ENCODE measurements around the gene PARP2. TPM values are rescaled to one million over a fixed set of nuclear protein-coding genes. Genes with fewer than 3 reads are reported as not detected.

PARP2 gene
- polyA plus RNA-seq, 1 experiment = 8.2 TPM

- no peak for TF ChIP-seq CTCF (IDR thresholded peaks at IDR 0.05; ENCODE audit: insufficient read depth, low read depth, low read length)
Observed at GRCh38 chr14:20383636-20384035, 40.2 kb downstream of the PARP2 start.

GRCh38 chr14:20384321-20384720 is 40.9 kb downstream of the PARP2 start:
- TF ChIP-seq CTCF (IDR thresholded peaks at IDR 0.05; ENCODE audit: insufficient read depth, low read depth, low read length) = no peak
- no peak overlapping the region for H3K4me3 ChIP-seq (ENCODE audit: low read depth, low read length)
- POLR2A ChIA-PET = no interaction called here
- CTCF ChIA-PET = interaction anchor here (1.6 kb wide), 1 partner anchor 10 kb away, joined by 5 read pairs; no protein-coding TSS in a partner anchor
- no peak for DNase-seq (ENCODE audit: low read depth)
- H3K27me3 ChIP-seq (ENCODE audit: control insufficient read depth, insufficient read depth, low read length) = no peaks in the 10 kb centered on the region
- H3K36me3 ChIP-seq (ENCODE audit: control insufficient read depth, insufficient read depth, low read length) = peaks cover 56% of the 10 kb centered on the region

More at GRCh38 chr14:20383636-20384035, 40.2 kb downstream of the PARP2 start:
- Histone ChIP-seq H3K4me3 (ENCODE audit: low read depth, low read length) (no peak overlapping the region), H3K36me3 (ENCODE audit: control insufficient read depth, insufficient read depth, low read length) (peaks cover 61% of the 10 kb centered on the region), H3K27me3 (ENCODE audit: control insufficient read depth, insufficient read depth, low read length) (no peaks in the 10 kb centered on the region)
- DNase-seq (ENCODE audit: low read depth) = no peak
- CTCF ChIA-PET = interaction anchor here (1.6 kb wide), 1 partner anchor 10 kb away, joined by 5 read pairs; no protein-coding TSS in a partner anchor
- POLR2A ChIA-PET = no interaction called here

GRCh38 chr14:20384886-20385285 is 41.5 kb downstream of the PARP2 start:
- Histone ChIP-seq H3K27me3 (ENCODE audit: control insufficient read depth, insufficient read depth, low read length) (no peaks in the 10 kb centered on the region), H3K4me3 (ENCODE audit: low read depth, low read length) (no peak overlapping the region), H3K36me3 (ENCODE audit: control insufficient read depth, insufficient read depth, low read length) (peaks cover 52% of the 10 kb centered on the region)
- no peak for DNase-seq (ENCODE audit: low read depth)
- POLR2A ChIA-PET = no interaction called here
- CTCF ChIA-PET = interaction anchor here (1.6 kb wide), 1 partner anchor 11 kb away, joined by 5 read pairs; no protein-coding TSS in a partner anchor
- TF ChIP-seq CTCF (IDR thresholded peaks at IDR 0.05; ENCODE audit: insufficient read depth, low read depth, low read length) = no peak

- no peaks in the 10 kb centered on the region for H3K27me3 ChIP-seq (ENCODE audit: control insufficient read depth, insufficient read depth, low read length)
- POLR2A ChIA-PET = no interaction called here
- H3K4me3 ChIP-seq (ENCODE audit: low read depth, low read length) = no peak overlapping the region
- H3K36me3 ChIP-seq (ENCODE audit: control insufficient read depth, insufficient read depth, low read length) = peaks cover 50% of the 10 kb centered on the region
- no peak for DNase-seq (ENCODE audit: low read depth)
- no peak for TF ChIP-seq CTCF (IDR thresholded peaks at IDR 0.05; ENCODE audit: insufficient read depth, low read depth, low read length)
- CTCF ChIA-PET = no interaction called here
Observed at GRCh38 chr14:20386276-20386855, 42.9 kb downstream of the PARP2 start.

DNA sequence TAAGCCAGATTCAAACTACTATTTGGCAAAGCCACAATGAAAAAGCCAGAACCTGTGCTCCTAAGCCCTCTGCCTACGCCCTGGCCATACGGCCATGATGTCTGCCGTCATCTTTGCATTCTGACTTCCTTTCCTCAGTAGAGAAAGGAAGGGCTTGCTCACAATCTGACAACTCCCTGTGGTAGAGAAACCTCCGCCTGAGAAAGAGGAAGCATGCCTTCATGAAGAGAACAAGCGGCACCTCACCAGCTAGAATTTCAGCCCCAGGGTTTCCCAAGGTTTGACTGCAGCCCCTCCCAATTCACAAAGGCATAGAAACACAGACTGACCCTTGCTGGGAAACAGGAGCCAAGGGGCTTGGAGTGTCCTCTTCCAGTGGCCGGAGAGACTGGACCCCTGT is 44.1 kb downstream of the PARP2 start:
- TF ChIP-seq CTCF (IDR thresholded peaks at IDR 0.05; ENCODE audit: insufficient read depth, low read depth, low read length) = no peak
- CTCF ChIA-PET = interaction anchor here (0.6 to 1.0 kb wide), 2 partner anchors 32 to 706 kb away, joined by 3 to 4 read pairs; no protein-coding TSS in a partner anchor
- H3K36me3 ChIP-seq (ENCODE audit: control insufficient read depth, insufficient read depth, low read length) = peaks cover 42% of the 10 kb centered on the region
- POLR2A ChIA-PET = no interaction called here
- H3K27me3 ChIP-seq (ENCODE audit: control insufficient read depth, insufficient read depth, low read length) = no peaks in the 10 kb centered on the region
- H3K4me3 ChIP-seq (ENCODE audit: low read depth, low read length) = no peak overlapping the region
- no peak for DNase-seq (ENCODE audit: low read depth)
